Activated gamma-delta T cell treated with anti-CD3 and anti-CD28 coated beads, Interleukin-2, amount 50 U/mL, for 16 hours (primary cell): ENCODE measurements around the gene PDLIM1.

ENCODE experiments used
- DNase-seq: peaks from one replicate; pipeline ENCODE4 v3.0.0-alpha.2; 2020; ENCODE audit warnings: low read depth

The PDLIM1 gene

GRCh38 chr10:95288303-95288702, 2.5 kb downstream of the PDLIM1 start:
- DNase-seq, result no peak

GRCh38 chr10:95287281-95287680, 3.5 kb downstream of the PDLIM1 start:
- no peak for DNase-seq

- DNase-seq, result no peak
Observed at GRCh38 chr10:95286707-95287106, 4.1 kb downstream of the PDLIM1 start.

GRCh38 chr10:95285556-95285955, 5.2 kb downstream of the PDLIM1 start:
- DNase-seq, result no peak

DNA sequence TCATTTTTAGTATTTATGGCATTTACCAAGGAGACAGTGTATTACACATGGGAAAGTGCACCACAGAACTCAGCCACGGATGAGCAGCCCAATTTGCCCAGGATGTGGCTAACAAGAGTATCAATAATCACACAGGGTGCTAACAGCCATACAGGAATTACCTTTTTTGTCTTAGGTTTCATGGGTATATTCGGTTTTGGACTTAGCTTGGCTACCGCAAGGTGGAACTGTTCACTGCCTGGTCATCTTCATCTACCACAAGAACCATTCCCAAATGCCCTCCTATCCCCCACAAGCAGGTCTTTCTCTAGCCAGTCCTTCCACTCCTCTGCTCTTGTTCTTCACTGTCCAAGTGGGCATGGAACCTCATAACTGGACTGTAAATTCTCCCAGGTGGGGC, 6.0 kb downstream of the PDLIM1 start:
- DNase-seq, result no peak

DNA sequence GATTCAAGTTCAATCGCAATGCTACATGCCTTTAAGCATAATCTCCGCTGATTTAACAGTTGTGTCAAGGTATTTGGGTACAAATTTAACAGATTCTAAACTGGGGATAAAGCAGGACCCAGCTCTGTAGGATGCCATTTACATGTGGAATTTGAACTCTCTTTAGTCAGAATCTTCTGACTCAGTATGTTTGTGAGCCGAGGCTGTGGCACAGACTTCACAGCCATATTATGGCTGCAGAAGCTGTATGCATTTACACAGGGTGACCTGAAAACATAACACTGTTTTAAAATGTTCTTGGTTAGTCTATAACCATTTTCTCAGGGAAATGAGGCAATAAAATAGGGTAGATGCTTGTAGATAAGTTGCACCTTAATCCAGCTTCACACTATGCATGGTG, 8.7 kb downstream of the PDLIM1 start:
- DNase-seq, result no peak

DNA sequence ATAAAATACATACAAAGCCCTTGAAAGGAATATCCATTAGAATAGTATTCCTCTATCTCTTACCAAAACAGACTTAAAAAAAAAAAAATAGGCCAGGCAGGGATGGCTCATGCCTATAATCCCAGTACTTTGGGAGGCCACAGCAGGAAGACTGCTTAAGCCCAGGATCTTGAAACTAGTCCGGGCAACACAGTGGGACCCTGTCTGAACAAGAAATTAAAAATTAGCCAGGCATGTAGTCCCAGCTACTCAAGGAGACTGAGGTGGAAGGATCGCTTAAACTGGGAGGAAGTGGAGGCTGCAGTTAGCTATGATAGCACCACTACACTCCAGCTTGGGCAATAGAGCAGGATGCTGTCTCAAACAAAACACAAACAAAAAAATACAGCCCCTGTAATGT, 9.6 kb downstream of the PDLIM1 start:
- DNase-seq, result no peak

DNA sequence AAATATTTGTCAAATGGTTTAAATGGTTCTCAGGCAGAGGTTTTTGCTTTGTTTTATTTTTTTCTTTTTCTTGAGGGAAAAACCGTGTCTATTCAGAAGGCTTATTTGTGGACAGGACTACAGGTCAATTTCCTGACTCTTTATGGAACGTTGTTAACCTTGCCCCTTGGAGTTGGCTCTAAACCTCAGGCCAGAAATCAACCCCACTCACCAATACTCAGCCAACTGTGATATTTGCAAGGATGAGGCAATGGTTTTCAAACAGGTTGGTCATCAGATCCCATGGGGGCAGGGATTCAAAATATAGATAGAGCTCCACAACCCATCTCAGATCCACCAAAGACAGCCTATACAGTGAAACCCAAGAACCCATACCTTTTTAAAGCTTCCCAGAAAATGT, 10.2 kb downstream of the PDLIM1 start:
- no peak for DNase-seq

DNA sequence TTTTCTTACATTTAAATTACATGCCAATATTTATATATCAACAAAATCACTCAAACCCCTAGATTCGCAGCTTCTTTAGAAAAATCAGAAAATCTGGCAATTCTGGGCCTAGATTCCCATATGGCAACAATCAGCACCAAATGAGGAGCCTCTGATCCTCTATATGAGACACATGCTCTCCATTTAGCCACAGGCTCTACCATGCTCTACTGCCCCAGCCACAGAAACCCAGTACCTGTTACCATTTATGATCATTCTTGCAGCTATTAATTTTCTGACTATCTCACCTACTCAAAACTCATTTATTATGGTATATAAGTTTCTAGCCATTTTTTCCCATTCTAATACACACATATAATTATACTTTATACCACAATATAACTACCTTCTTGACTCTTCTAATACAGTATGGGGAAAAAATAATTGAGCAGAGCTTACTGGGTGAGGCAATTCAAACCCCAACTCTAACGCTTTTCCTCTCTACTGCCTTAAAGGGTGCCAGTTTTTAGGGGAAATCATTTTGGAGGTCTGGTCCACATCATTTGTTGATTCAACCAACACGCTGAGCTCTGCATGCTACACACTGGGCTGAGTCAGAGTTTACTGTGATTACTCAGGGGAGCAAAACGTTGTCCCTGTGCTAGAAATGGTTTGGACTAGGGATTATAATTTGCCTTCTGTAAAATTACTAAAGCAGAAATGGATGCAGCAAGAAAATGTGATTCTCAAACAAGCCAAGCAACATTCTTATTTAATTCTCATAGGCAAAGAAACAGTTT, 11.6 kb downstream of the PDLIM1 start:
- DNase-seq, result no peak

- DNase-seq, result no peak
Observed at GRCh38 chr10:95278061-95278988, 12.5 kb downstream of the PDLIM1 start.

DNA sequence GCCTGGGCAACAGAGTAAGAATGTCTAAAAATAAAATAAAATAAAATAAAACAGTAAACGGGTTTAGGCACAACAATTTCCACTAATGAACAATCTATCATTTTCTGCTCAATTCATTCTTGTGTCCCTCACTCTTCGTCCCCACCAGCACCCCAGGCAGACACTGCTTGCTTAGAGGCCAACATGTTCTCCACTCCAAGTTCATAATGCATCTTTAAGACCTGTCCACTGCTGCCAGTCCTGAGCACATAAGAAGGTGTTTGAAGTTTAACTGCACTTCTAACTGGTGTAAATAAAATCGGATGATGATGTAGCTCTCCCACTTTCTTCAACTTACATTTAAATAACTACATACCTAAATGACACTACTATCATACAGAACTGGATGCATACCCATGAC, 13.2 kb downstream of the PDLIM1 start:
- DNase-seq, result no peak

GRCh38 chr10:95277201-95277570, 13.6 kb downstream of the PDLIM1 start:
- DNase-seq, result no peak

- DNase-seq, result no peak
Observed at GRCh38 chr10:95276367-95277200, 14.2 kb downstream of the PDLIM1 start.

DNA sequence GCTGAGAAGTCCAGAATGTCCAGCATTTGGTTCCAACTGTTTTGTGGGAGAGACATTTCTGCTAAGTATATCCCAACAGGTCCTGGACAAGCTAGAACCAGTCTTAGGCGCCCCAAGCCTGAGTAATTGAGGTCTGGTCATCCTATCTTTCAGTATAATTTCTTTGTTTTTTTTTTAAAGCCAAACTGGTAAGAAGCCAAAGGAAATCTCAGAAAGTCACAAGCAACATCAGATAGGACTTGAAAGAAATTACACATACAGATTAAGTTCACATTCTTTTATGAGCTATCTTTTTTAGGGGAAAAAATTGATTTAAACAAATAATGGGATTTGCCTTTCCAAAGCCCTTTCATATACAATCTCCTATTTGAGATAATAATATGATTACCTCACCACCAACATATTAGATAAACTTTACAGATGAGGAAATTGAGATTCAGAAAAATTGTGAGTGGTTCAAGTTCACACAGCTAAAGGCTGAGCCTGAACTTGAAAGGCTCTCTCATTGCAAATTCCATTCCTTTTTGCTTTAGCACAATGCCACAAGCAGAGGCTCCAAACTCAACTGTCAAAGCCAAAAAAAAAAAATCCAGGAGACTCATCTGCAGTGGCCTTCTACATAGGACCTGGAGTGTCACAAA, 15.0 kb downstream of the PDLIM1 start:
- DNase-seq, result no peak

DNA sequence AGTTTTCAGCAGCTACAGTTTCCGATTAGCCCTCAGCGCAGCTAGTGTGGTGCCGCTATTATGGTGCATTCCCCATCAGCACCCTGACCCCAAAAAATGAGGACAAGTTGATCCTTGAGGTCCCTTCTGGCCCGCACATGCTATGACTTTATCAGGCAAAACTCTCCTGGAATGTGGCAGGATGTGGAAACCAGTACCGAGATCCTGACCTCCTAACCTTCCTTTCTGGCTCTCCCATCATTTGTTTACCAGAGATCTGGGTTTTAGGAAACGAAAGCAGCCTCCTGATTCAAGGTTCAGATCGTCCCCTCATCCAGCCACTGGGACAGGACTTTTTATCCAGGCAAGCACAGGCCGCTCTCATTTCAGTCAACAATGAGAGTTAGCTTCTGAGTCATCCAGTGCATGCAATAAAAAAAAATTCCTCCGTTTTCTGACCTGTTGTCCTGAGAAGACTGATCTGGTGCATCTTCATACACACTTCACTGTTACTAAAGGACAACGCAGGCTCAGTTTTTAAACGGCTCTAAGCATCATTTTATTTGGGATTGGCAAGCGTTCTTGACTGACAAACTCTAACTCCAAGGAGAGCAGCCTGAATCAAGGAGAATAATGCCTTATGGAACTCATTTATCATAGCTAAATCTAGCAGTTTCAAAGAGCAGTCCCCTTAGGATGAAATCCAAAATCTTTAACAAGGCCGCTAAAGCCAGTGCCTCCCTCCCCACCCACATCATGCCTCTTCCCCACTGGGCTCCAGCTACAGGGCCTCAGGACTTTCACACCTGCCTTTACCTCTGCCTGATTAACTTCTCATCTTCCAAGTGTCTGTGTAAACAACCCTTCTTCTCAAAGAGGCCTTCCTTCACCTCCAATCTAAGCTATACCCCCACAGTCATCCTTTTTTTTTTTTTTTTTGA, 17.1 kb downstream of the PDLIM1 start:
- no peak for DNase-seq

GRCh38 chr10:95268438-95268837, 22.4 kb downstream of the PDLIM1 start:
- no peak for DNase-seq

DNA sequence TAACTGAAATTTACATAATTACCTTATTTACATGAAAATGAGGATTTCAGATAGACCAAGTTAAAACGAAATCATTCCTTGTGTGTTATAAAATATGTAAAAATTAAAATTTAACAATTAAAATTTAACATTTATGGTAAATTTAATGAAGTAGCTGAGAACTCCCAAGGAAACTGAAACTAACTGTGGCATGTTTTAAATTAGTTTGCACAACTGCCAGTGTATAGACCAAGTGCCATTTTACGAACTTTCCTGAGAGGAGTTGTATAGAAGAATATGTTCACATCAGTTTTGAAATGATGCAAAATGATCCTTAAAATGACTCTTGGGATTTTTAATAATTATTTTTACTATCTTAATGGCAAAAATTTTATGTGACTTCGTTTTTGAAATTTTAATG, 23.6 kb downstream of the PDLIM1 start:
- no peak for DNase-seq

DNA sequence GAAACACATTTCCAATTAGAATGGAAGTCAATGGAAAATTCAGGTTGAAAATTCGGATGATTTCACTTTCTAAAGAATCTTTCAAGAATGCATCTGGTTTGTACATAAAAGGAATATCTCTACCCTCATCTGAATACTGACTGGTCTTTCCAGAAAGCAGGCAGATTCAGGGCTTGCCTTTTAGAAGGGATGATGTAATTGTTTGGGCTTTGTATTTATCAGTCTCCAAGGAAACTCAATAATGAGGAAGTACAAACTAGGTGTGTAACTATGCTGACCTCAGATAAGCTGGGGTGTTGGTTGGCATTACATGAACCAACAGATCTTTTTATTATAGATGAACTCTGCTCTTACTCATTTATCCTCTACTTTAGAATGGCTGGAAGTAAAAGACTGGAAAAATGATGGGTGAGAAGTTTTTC, 24.1 kb downstream of the PDLIM1 start:
- DNase-seq, result no peak

GRCh38 chr10:95265572-95265971, 25.2 kb downstream of the PDLIM1 start:
- DNase-seq, result no peak

DNA sequence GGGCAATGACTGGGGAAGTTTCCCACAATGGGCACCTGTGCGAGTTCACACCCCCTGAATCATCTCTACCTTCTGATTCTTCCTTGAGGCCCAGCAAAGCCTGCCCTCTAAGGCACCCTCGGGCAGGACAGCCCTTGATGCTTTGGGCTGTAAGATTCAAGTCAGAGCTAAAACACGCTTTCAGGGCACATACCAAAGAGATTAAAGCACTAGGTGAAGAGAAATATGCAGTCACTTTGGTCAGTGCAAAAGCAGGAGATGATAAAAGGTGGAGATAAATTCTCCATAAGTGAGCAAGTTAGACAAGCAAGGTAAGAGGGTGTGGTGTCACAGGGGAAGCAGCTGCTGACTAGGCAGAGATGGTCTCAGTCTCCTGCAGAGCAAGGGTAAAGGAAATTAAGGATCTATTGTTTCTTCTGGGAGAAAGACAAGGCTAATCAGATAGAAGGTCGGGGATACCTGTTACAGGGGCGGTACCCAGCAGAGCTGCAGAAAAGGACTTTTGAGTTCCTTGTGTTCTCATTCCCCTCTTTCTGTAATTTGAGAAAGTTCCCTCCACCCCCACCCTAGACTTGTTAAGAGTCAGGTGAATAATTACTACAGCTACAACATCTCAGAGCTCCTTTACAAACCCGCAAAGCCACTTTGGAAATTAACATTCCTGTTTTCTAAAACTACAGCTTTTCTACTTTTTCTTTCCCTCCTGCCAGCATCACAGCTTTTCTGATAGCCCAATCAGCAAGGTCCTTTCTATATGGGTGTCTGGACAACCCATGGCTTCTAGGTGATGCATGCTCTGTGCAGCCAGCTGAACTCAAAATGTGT, 26.4 kb downstream of the PDLIM1 start:
- DNase-seq, result no peak
